AG04449 (cell line): ENCODE measurements around the gene SPO11.

ENCODE experiments used
- CTCF ChIA-PET: fragments of 350-600 bp; formaldehyde crosslinking; extraction: SDS; loops from one replicate; lab custom pipeline; 2021; ENCODE audit warnings: antibody characterized with exemption; lab: Yijun Ruan, JAX
- POLR2A ChIA-PET: fragments of 400-600, 350-600 bp; formaldehyde crosslinking; extraction: SDS; loops from one replicate; lab custom pipeline; 2020; ENCODE audit warnings: antibody characterized with exemption, inconsistent platforms; lab: Yijun Ruan, JAX
- DNase-seq: peaks from one replicate; pipeline ENCODE4 v3.0.0-alpha.2; 2010; ENCODE audit warnings: low read depth, low spot score
- H3K4me3 ChIP-seq: 2 replicates; pipeline ENCODE4 v1.5.1; 2011; ENCODE audit warnings: low read depth, mild to moderate bottlenecking, control low read depth, low read length
- CTCF ChIP-seq: IDR thresholded peaks from one replicate; pipeline ENCODE4 v1.5.1; 2011; ENCODE audit warnings: mild to moderate bottlenecking, moderate library complexity, low read length, control low read depth, inconsistent platforms; ENCODE audit not compliant: insufficient read depth; ENCODE audit errors: missing control alignments

The SPO11 gene

GRCh38 chr20:57325632-57326356 lies 3.8 kb upstream of the SPO11 start:
- no peak overlapping the region for H3K4me3 ChIP-seq
- no peak for DNase-seq
- no peak for TF ChIP-seq CTCF
- ChIA-PET CTCF (no interaction called here), POLR2A (no interaction called here)

- CTCF ChIA-PET, result interaction anchor here (1.6 kb wide), 1 partner anchor 20 kb away, joined by 5 read pairs; no protein-coding TSS in a partner anchor
- no peak for DNase-seq
- H3K4me3 ChIP-seq, result no peak overlapping the region
- TF ChIP-seq CTCF, result no peak
- POLR2A ChIA-PET, result no interaction called here
Observed at GRCh38 chr20:57326667-57327455, 2.7 kb upstream of the SPO11 start.

- POLR2A ChIA-PET, result no interaction called here
- CTCF ChIA-PET, result interaction anchor here (1.6 kb wide), 1 partner anchor 19 kb away, joined by 5 read pairs; no protein-coding TSS in a partner anchor
- no peak overlapping the region for H3K4me3 ChIP-seq
- no peak for DNase-seq
- TF ChIP-seq CTCF, result no peak
Observed at GRCh38 chr20:57327820-57328219, 1.8 kb upstream of the SPO11 start.

- no peak for DNase-seq
- ChIA-PET CTCF (interaction anchor here (1.2 to 7.1 kb wide), 3 partner anchors 16 to 240 kb away, joined by 3 to 42 read pairs (median 33); no protein-coding TSS in a partner anchor), POLR2A (no interaction called here)
- TF ChIP-seq CTCF, result no peak
- no peak overlapping the region for H3K4me3 ChIP-seq
Observed at GRCh38 chr20:57330998-57331397, 1.4 kb downstream of the SPO11 start.

- TF ChIP-seq CTCF, result no peak
- no peak overlapping the region for H3K4me3 ChIP-seq
- no peak for DNase-seq
- POLR2A ChIA-PET, result no interaction called here
- CTCF ChIA-PET, result interaction anchor here (1.0 to 7.1 kb wide), 4 partner anchors 14 to 242 kb away, joined by 4 to 42 read pairs (median 20); partner anchors contain the start of gene RAE1
Observed at GRCh38 chr20:57332105-57333089, 2.8 kb downstream of the SPO11 start.
